IMR-90 (cell line): ENCODE results near the gene ZNRD2. TPM values are rescaled to one million over a fixed set of nuclear protein-coding genes. Genes with fewer than 3 reads are reported as not detected.

ENCODE experiments used
- ATAC-seq: fragments of 200-7000 bp; cut with Tn5 transposase; 2 replicates; pipeline ENCODE4 v1.9.1; 2020; ENCODE audit warnings: low read depth, mild to moderate bottlenecking, moderate library complexity
- BruUV-seq: library from RNA; stranded (reverse); fragments of 400-500 nt; replicated peaks from 2 replicates; lab custom pipeline; 2021; lab: Mats Ljungman, UMichigan
- CTCF ChIA-PET: fragments of 300-600 bp; formaldehyde crosslinking; extraction: SDS; loops from one replicate; lab custom pipeline; 2021; ENCODE audit warnings: antibody characterized with exemption; lab: Yijun Ruan, JAX
- POLR2A ChIA-PET: fragments of 300-600 bp; sonication (Branson Sonifier 250); formaldehyde crosslinking; loops from one replicate; lab custom pipeline; 2022; ENCODE audit warnings: antibody characterized with exemption; ENCODE audit not compliant: unreplicated experiment; lab: Charles Lee
- DNase-seq: peaks from one replicate; pipeline ENCODE4 v3.0.0; 2013
- H2AFZ ChIP-seq: replicated peaks from 2 replicates; pipeline ENCODE3; 2013; ENCODE audit warnings: low read length, mild to moderate bottlenecking; ENCODE audit not compliant: poor library complexity
- H2AK5ac ChIP-seq: 2 replicates; pipeline ENCODE4 v1.6.1; 2013; ENCODE audit warnings: low read depth, low read length, inconsistent platforms
- H2AK9ac ChIP-seq: replicated peaks from 2 replicates; pipeline ENCODE3; 2013; ENCODE audit warnings: mild to moderate bottlenecking, low read depth, low read length, moderate library complexity; ENCODE audit not compliant: poor library complexity
- H2BK120ac ChIP-seq: 2 replicates; pipeline ENCODE4 v1.6.1; 2013; ENCODE audit warnings: low read depth, low read length, inconsistent platforms
- H2BK15ac ChIP-seq: 3 replicates; pipeline ENCODE4 v1.6.1; 2013; ENCODE audit warnings: low read depth, low read length, inconsistent platforms
- H2BK20ac ChIP-seq: 2 replicates; pipeline ENCODE4 v1.6.1; 2013; ENCODE audit warnings: low read depth, mild to moderate bottlenecking, inconsistent platforms, low read length, moderate library complexity
- H2BK5ac ChIP-seq: 2 replicates; pipeline ENCODE4 v1.6.1; 2013; ENCODE audit warnings: mild to moderate bottlenecking, low read depth, low read length, inconsistent platforms; ENCODE audit not compliant: poor library complexity, severe bottlenecking
- H3K14ac ChIP-seq: replicated peaks from 2 replicates; pipeline ENCODE4 v1.6.1; 2013; ENCODE audit warnings: low read depth, low read length, inconsistent platforms
- H3K18ac ChIP-seq: 2 replicates; pipeline ENCODE4 v1.6.1; 2013; ENCODE audit warnings: low read depth, low read length, control low read depth
- H3K23ac ChIP-seq: 2 replicates; pipeline ENCODE4 v1.6.1; 2013; ENCODE audit warnings: low read depth, low read length, inconsistent platforms
- H3K27ac ChIP-seq: 2 replicates; pipeline ENCODE4 v1.5.1; 2013; ENCODE audit warnings: mild to moderate bottlenecking, control low read depth, low read length; ENCODE audit not compliant: insufficient read depth
- H3K27me3 ChIP-seq: 2 replicates; pipeline ENCODE4 v1.6.1; 2013; ENCODE audit warnings: low read length; ENCODE audit not compliant: control insufficient read depth, insufficient read depth
- H3K36me3 ChIP-seq: 2 replicates; pipeline ENCODE4 v1.6.1; 2013; ENCODE audit warnings: low read length, mixed read lengths; ENCODE audit not compliant: control insufficient read depth, insufficient read depth
- H3K4ac ChIP-seq: 2 replicates; pipeline ENCODE4 v1.6.1; 2013; ENCODE audit warnings: low read depth, low read length, inconsistent platforms
- H3K4me1 ChIP-seq: 2 replicates; pipeline ENCODE4 v1.6.1; 2013; ENCODE audit warnings: low read length, mixed read lengths; ENCODE audit not compliant: control insufficient read depth, insufficient read depth
- H3K4me2 ChIP-seq: 2 replicates; pipeline ENCODE4 v1.6.1; 2013; ENCODE audit warnings: low read depth, mild to moderate bottlenecking, control low read depth, low read length, moderate library complexity
- H3K4me3 ChIP-seq: 2 replicates; pipeline ENCODE4 v1.5.1; 2013; ENCODE audit warnings: low read depth, mild to moderate bottlenecking, control low read depth, low read length, moderate library complexity; ENCODE audit not compliant: insufficient read depth
- H3K56ac ChIP-seq: 2 replicates; pipeline ENCODE4 v1.6.1; 2013; ENCODE audit warnings: low read length, inconsistent platforms; ENCODE audit not compliant: insufficient read depth; ENCODE audit errors: extremely low read depth
- H3K79me1 ChIP-seq, 2 experiments: 2 replicates each; pipeline ENCODE4 v1.6.1; 2013; ENCODE audit warnings: low read length in 2 of 2, inconsistent platforms in 1 of 2, low read depth in 1 of 2
- H3K9ac ChIP-seq: 2 replicates; pipeline ENCODE4 v1.6.1; 2013; ENCODE audit warnings: low read depth, low read length, control low read depth
- H3K9me1 ChIP-seq: 2 replicates; pipeline ENCODE4 v1.6.1; 2013; ENCODE audit warnings: low read length, inconsistent platforms; ENCODE audit not compliant: insufficient read depth
- H3K9me3 ChIP-seq: 2 replicates; pipeline ENCODE4 v1.6.1; 2013; ENCODE audit warnings: low read length; ENCODE audit not compliant: control insufficient read depth, insufficient read depth
- H4K20me1 ChIP-seq: 2 replicates; pipeline ENCODE4 v1.6.1; 2013; ENCODE audit warnings: low read length, inconsistent platforms; ENCODE audit not compliant: insufficient read depth
- H4K5ac ChIP-seq: 2 replicates; pipeline ENCODE4 v1.6.1; 2013; ENCODE audit warnings: mild to moderate bottlenecking, low read depth, low read length, control low read depth
- H4K8ac ChIP-seq, 2 experiments: 2 replicates each; pipeline ENCODE4 v1.6.1; 2013; ENCODE audit warnings: low read depth in 2 of 2, low read length in 2 of 2, control low read depth in 1 of 2, inconsistent platforms in 1 of 2
- H4K91ac ChIP-seq: 2 replicates; pipeline ENCODE4 v1.6.1; 2013; ENCODE audit warnings: low read depth, low read length, inconsistent platforms; ENCODE audit not compliant: insufficient read depth
- BHLHE40 ChIP-seq: fragments of 150-350 bp; IDR thresholded peaks from 2 replicates; pipeline ENCODE4 v1.6.1; 2016; ENCODE audit warnings: mild to moderate bottlenecking, low read depth, low read length
- FOS ChIP-seq: fragments of 150-350 bp; IDR thresholded peaks from 2 replicates; pipeline ENCODE4 v1.6.1; 2016; ENCODE audit warnings: low read depth, low read length
- MAFK ChIP-seq: IDR thresholded peaks from 2 replicates; pipeline ENCODE4 v1.6.1; 2012; ENCODE audit warnings: low read depth, low read length, improper control_type of control experiment
- NFE2L2 ChIP-seq: fragments of 150-350 bp; IDR thresholded peaks from 2 replicates; pipeline ENCODE4 v1.6.1; 2016; ENCODE audit warnings: low read depth, mild to moderate bottlenecking, low read length
- POLR2A ChIP-seq: IDR thresholded peaks from 2 replicates; pipeline ENCODE4 v1.6.1; 2012; ENCODE audit warnings: mild to moderate bottlenecking, low read depth, low read length
- RFX5 ChIP-seq: IDR thresholded peaks from 2 replicates; pipeline ENCODE4 v1.8.0; 2012; ENCODE audit warnings: low read depth, mild to moderate bottlenecking, low read length, moderate library complexity
- USF2 ChIP-seq: fragments of 150-350 bp; IDR thresholded peaks from 2 replicates; pipeline ENCODE4 v1.6.1; 2017; ENCODE audit warnings: mild to moderate bottlenecking, antibody characterized with exemption, low read length, low read depth
- WGBS, 2 experiments: methylation state at CpG; one replicate each; pipeline versions ENCODE4 v1.1.5 to v1.1.7; 2013; ENCODE audit warnings: missing lambda C conversion rate in 2 of 2; ENCODE audit not compliant: insufficient read length in 1 of 2; ENCODE audit errors: extremely low coverage in 2 of 2; 5-methylcytosine and 5-hydroxymethylcytosine counted together
- dilution Hi-C: fragments of 300-500 bp; cut with HindIII; formaldehyde crosslinking; loops from one replicate; pipeline ENCODE4 v1.14.3; 2018; ENCODE audit warnings: low sequenced_read_pairs; ENCODE audit not compliant: unreplicated experiment
- in situ Hi-C: fragments of 300-500 bp; cut with MboI; formaldehyde crosslinking; loops from 3 replicates; pipeline ENCODE4 v1.14.3; 2019; ENCODE audit warnings: low sequenced_read_pairs, inconsistent platforms, mixed read lengths
- intact Hi-C: fragments of 100-400 bp; cut with micrococcal nuclease; formaldehyde crosslinking; loops from 2 replicates; pipeline ENCODE4 v1.10.0; 2022
- polyA plus RNA-seq, 3 experiments: library from polyadenylated mRNA; depleted of rRNA; stranded (reverse); fragments of >200 nt; gene quantifications; 2 replicates each; pipeline ENCODE4 v1.2.3, GENCODE V29; 2012; ENCODE audit warnings: low replicate concordance in 1 of 3
- total RNA-seq: library from RNA; depleted of rRNA; stranded (reverse); fragments of >200 nt; gene quantifications from 2 replicates; pipeline ENCODE4 v1.2.3, GENCODE V29; 2012
- TF ChIP-seq, protein P1 (sequence below): fragments of 150-350 bp; IDR thresholded peaks from 2 replicates; pipeline ENCODE4 v1.6.1; 2016; ENCODE audit warnings: low read depth, mild to moderate bottlenecking, low read length, moderate library complexity, borderline replicate concordance

The ZNRD2 gene
- total and polyA plus RNA-seq, 2 of the 4 experiments (the other 2 are of a cell fraction): 75.6 to 90.3 TPM

DNA sequence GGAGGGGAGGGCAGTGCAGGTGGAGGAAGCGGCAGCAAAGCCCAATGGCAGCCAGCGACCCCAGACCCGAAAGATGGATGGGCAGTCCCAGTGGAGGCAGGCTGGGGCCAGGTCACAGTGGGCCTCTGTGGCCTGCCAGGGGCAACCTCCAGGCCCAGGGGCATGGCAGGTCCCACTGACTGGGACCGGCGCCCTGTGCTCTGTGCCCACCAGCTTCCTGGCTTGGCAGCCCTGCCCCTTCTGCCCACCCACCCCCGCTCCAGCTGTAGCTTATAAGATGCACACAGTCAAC lies 29.6 kb downstream of the ZNRD2 start:
- H3K23ac ChIP-seq: no peak overlapping the region
- intact Hi-C loops (no loop called here), in situ Hi-C loops (no loop called here), dilution Hi-C loops (no loop called here)
- no peak overlapping the region for H2AK5ac ChIP-seq
- no peak overlapping the region for H4K8ac ChIP-seq
- no peaks in the 10 kb centered on the region for H3K4me1 ChIP-seq
- no TSS peak for BruUV-seq
- no peak overlapping the region for H3K18ac ChIP-seq
- H2BK20ac ChIP-seq: no peak overlapping the region
- no peak for ATAC-seq
- no peak overlapping the region for H4K91ac ChIP-seq
- no peak overlapping the region for H3K14ac ChIP-seq
- peaks cover 42% of the 10 kb centered on the region for H3K36me3 ChIP-seq
- H2BK120ac ChIP-seq: no peak overlapping the region
- H3K9me3 ChIP-seq: no peaks in the 10 kb centered on the region
- no peak overlapping the region for H3K56ac ChIP-seq
- no peak overlapping the region for H2BK15ac ChIP-seq
- H3K27ac ChIP-seq: no peak overlapping the region
- no peaks in the 10 kb centered on the region for H3K27me3 ChIP-seq
- H3K9ac ChIP-seq: no peak overlapping the region
- 0 out of 4 replicates have a peak, but pooled peaks cover 0 to 3% of the 10 kb centered on the region in 2 experiments for H3K79me1 ChIP-seq
- no peaks in the 10 kb centered on the region for H3K9me1 ChIP-seq
- H2AFZ ChIP-seq: peak overlapping the region; percentile 21
- ChIA-PET POLR2A (no interaction called here), CTCF (no interaction called here)
- H2AK9ac ChIP-seq: no peak overlapping the region
- no peak overlapping the region for H2BK5ac ChIP-seq
- no peak overlapping the region for H3K4me2 ChIP-seq
- TF ChIP-seq, protein P1, sequence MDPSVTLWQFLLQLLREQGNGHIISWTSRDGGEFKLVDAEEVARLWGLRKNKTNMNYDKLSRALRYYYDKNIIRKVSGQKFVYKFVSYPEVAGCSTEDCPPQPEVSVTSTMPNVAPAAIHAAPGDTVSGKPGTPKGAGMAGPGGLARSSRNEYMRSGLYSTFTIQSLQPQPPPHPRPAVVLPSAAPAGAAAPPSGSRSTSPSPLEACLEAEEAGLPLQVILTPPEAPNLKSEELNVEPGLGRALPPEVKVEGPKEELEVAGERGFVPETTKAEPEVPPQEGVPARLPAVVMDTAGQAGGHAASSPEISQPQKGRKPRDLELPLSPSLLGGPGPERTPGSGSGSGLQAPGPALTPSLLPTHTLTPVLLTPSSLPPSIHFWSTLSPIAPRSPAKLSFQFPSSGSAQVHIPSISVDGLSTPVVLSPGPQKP: no peak
- no peak for TF ChIP-seq BHLHE40
- no peak for TF ChIP-seq MAFK
- no peak for TF ChIP-seq NFE2L2
- no peak for TF ChIP-seq POLR2A
- TF ChIP-seq USF2: no peak
- TF ChIP-seq FOS: no peak
- no peak for TF ChIP-seq RFX5
- no peak for DNase-seq
- peaks cover 4% of the 10 kb centered on the region; the same call in 1 of the 2 replicates for H4K20me1 ChIP-seq
- H3K4ac ChIP-seq: no peak overlapping the region
- no CpG with 5 or more reads among the region's 6 CpGs for WGBS, 2 experiments
- H4K5ac ChIP-seq: no peak overlapping the region
- H3K4me3 ChIP-seq: no peak overlapping the region
